Kidney (tissue), 14 donors: Measurements from ENCODE around the gene SH3BP4. TPM values are rescaled to one million over a fixed set of nuclear protein-coding genes. Genes with fewer than 3 reads are reported as not detected.
A peak's percentile ranks its signal among the peaks of the same experiment; 100 is the strongest.

Experiments used
- DNase-seq, 5 donors: peaks; one replicate each; pipeline ENCODE4 v3.0.0-alpha.2; 2013 to 2020
- FAIRE-seq: peaks from 2 replicates; lab custom pipeline; 2012; peaks lifted over from hg19 to GRCh38; lab: Jason Lieb, UNC
- H3K27ac ChIP-seq, 2 donors: one replicate each; pipeline ENCODE4 v1.7.0; 2013; ENCODE audit warnings: low read depth in 2 of 2, low read length in 2 of 2, inconsistent platforms in 1 of 2
- H3K27me3 ChIP-seq: one replicate; pipeline ENCODE4 v1.7.1; 2013; ENCODE audit warnings: low read length, inconsistent platforms; ENCODE audit not compliant: control insufficient read depth, insufficient read depth
- H3K36me3 ChIP-seq, 3 donors: one replicate each; pipeline versions ENCODE4 v1.7.0 to v1.7.1; 2013; ENCODE audit warnings: low read length in 3 of 3, control low read depth in 1 of 3, inconsistent platforms in 1 of 3; ENCODE audit not compliant: insufficient read depth in 3 of 3, control insufficient read depth in 2 of 3
- H3K4me1 ChIP-seq, 3 donors: one replicate each; pipeline versions ENCODE4 v1.7.0 to v1.7.1; 2013; ENCODE audit warnings: low read length in 3 of 3, inconsistent platforms in 1 of 3, low read depth in 1 of 3; ENCODE audit not compliant: control insufficient read depth in 2 of 3, insufficient read depth in 2 of 3
- H3K4me3 ChIP-seq, 3 donors: one replicate each; pipeline versions ENCODE4 v1.7.0 to v1.8.1; 2013; ENCODE audit warnings: low read length in 3 of 3, control low read depth in 1 of 3, inconsistent platforms in 1 of 3
- H3K9ac ChIP-seq, 3 donors: one replicate each; pipeline versions ENCODE4 v1.7.0 to v1.7.1; 2013; ENCODE audit warnings: low read length in 3 of 3, control low read depth in 1 of 3, inconsistent platforms in 1 of 3
- H3K9me3 ChIP-seq, 3 donors: one replicate each; pipeline versions ENCODE4 v1.7.0 to v1.7.1; 2013; ENCODE audit warnings: low read length in 3 of 3, control low read depth in 1 of 3, inconsistent platforms in 1 of 3; ENCODE audit not compliant: control insufficient read depth in 2 of 3, insufficient read depth in 1 of 3
- CTCF ChIP-seq: IDR thresholded peaks from 3 replicates; pipeline ENCODE4 v1.5.1; 2012; ENCODE audit warnings: mild to moderate bottlenecking, moderate library complexity, borderline replicate concordance; ENCODE audit not compliant: insufficient read depth; ENCODE audit errors: extremely low read depth
- intact Hi-C: fragments of 100-400 bp; cut with DNase I; formaldehyde crosslinking; loops from one replicate; pipeline ENCODE4 v1.11.1; 2022
- polyA plus RNA-seq: library from polyadenylated mRNA; stranded (reverse); fragments of 350-450 nt; fragmentation: Illumina TruSeq; extraction: RNeasy Lipid Tissue Mini Kit (QIAGEN cat#74804); gene quantifications from one replicate; pipeline ENCODE4 v1.2.3, GENCODE V29; 2014; ENCODE audit warnings: low read depth, low replicate concordance; ENCODE audit not compliant: insufficient read depth
- total RNA-seq: library from RNA; stranded (reverse); fragmentation: NEBNext Ultra II Directional; extraction: Animal tissue kit (Norgen Biotek cat#: 25700); gene quantifications from one replicate; pipeline ENCODE4 v1.2.1, GENCODE V29; 2021
- donor health status: control.
- donor health status: control.
- donor health status: control.
- donor health status: control.
- donor health status: control.
- donor health status: DM: yes; HTN: yes; CAD: no.
- donor health status: Normal renal cell carcinoma (clear cell type).

SH3BP4 gene
- total and polyA plus RNA-seq, 2 donors from 2014 or later, result 20.0 to 52.9 TPM

GRCh38 chr2:234932591-234933168 is 19.1 kb upstream of the SH3BP4 start:
- Histone ChIP-seq H3K4me1 (no peaks in the 10 kb centered on the region), H3K9ac (no peak overlapping the region), H3K36me3 (no peaks in the 10 kb centered on the region), H3K27me3 (no peaks in the 10 kb centered on the region), H3K9me3 (no peaks in the 10 kb centered on the region), H3K4me3 (no peak overlapping the region), H3K27ac (no peak overlapping the region)
- FAIRE-seq (no peak), DNase-seq (peak in 3 of 5 donors; percentile 39 to 58 (median 41))
- intact Hi-C loops, result no loop called here
- no peak for TF ChIP-seq CTCF

GRCh38 chr2:234935311-234935710 is 16.5 kb upstream of the SH3BP4 start:
- H3K36me3 ChIP-seq, result no peaks in the 10 kb centered on the region
- FAIRE-seq (no peak), DNase-seq (no peak)
- no peak for TF ChIP-seq CTCF
- no peaks in the 10 kb centered on the region for H3K27me3 ChIP-seq
- no peak overlapping the region for H3K4me3 ChIP-seq
- intact Hi-C loops, result no loop called here
- H3K4me1 ChIP-seq, result no peaks in the 10 kb centered on the region
- no peak overlapping the region for H3K9ac ChIP-seq
- no peaks in the 10 kb centered on the region for H3K9me3 ChIP-seq
- H3K27ac ChIP-seq, result no peak overlapping the region

- Histone ChIP-seq H3K4me3 (no peak overlapping the region), H3K9ac (no peak overlapping the region), H3K36me3 (no peaks in the 10 kb centered on the region), H3K27ac (no peak overlapping the region), H3K27me3 (no peaks in the 10 kb centered on the region), H3K4me1 (no peaks in the 10 kb centered on the region), H3K9me3 (peaks cover 0 to 3% (median 0%) of the 10 kb centered on the region in 3 donors)
- intact Hi-C loops, result no loop called here
- DNase-seq (no peak), FAIRE-seq (no peak)
- no peak for TF ChIP-seq CTCF
These were observed 12.2 kb upstream of the SH3BP4 start for GRCh38 chr2:234939576-234939975.

GRCh38 chr2:234939996-234940395 is 11.8 kb upstream of the SH3BP4 start:
- no peaks in the 10 kb centered on the region for H3K4me1 ChIP-seq
- no peak overlapping the region for H3K9ac ChIP-seq
- H3K36me3 ChIP-seq, result no peaks in the 10 kb centered on the region
- H3K9me3 ChIP-seq, result peaks cover 0 to 3% (median 0%) of the 10 kb centered on the region in 3 donors
- intact Hi-C loops, result no loop called here
- FAIRE-seq (no peak), DNase-seq (no peak)
- no peak overlapping the region for H3K4me3 ChIP-seq
- no peak overlapping the region for H3K27ac ChIP-seq
- TF ChIP-seq CTCF, result no peak
- H3K27me3 ChIP-seq, result no peaks in the 10 kb centered on the region
